CD14-positive monocyte (primary cell): ENCODE measurements around the gene USP46. TPM values are rescaled to one million over a fixed set of nuclear protein-coding genes. Genes with fewer than 3 reads are reported as not detected.

Experiments
- DNase-seq, 3 donors: peaks; one replicate each; pipeline ENCODE4 v3.0.0-alpha.2; 2011 to 2022
- H2AFZ ChIP-seq: 2 replicates; pipeline ENCODE4 v1.6.0; 2012; ENCODE audit warnings: mild to moderate bottlenecking, low read depth, low read length, inconsistent platforms; ENCODE audit not compliant: insufficient read depth, poor library complexity, severe bottlenecking
- H3K27ac ChIP-seq, 2 donors: 1 replicate in 1 of 2; 2 replicates in 1 of 2; pipeline ENCODE4 v1.5.1; 2012 to 2013; ENCODE audit warnings: low read length in 2 of 2, control low read depth in 1 of 2, inconsistent platforms in 1 of 2, low read depth in 1 of 2, mild to moderate bottlenecking in 1 of 2
- H3K27me3 ChIP-seq, 2 donors: one replicate each; pipeline versions ENCODE4 v1.6.0 to v1.6.1; 2011 to 2013; ENCODE audit warnings: low read length in 2 of 2; ENCODE audit not compliant: control insufficient read depth in 2 of 2, insufficient read depth in 2 of 2
- H3K36me3 ChIP-seq, 2 donors: replicated peaks in 1 of 2; 1 replicate in 1 of 2; 2 replicates in 1 of 2; pipeline versions ENCODE4 v1.5.1 to v1.6.1; 2012 to 2013; ENCODE audit warnings: low read length in 2 of 2, control low read depth in 1 of 2, inconsistent platforms in 1 of 2, mild to moderate bottlenecking in 1 of 2; ENCODE audit not compliant: insufficient read depth in 2 of 2, control insufficient read depth in 1 of 2
- H3K4me1 ChIP-seq, 2 donors: 1 replicate in 1 of 2; 2 replicates in 1 of 2; pipeline versions ENCODE4 v1.5.1 to v1.6.1; 2012 to 2013; ENCODE audit warnings: low read length in 2 of 2, control low read depth in 1 of 2, inconsistent platforms in 1 of 2, mild to moderate bottlenecking in 1 of 2, moderate library complexity in 1 of 2; ENCODE audit not compliant: insufficient read depth in 2 of 2, control insufficient read depth in 1 of 2
- H3K4me2 ChIP-seq: replicated peaks from 2 replicates; pipeline ENCODE3; 2012; ENCODE audit warnings: low read length, moderate library complexity, mild to moderate bottlenecking; ENCODE audit not compliant: poor library complexity, severe bottlenecking; ENCODE audit errors: extremely low read depth
- H3K4me3 ChIP-seq, 3 experiments: fragments of 200-600 bp in 1 of 3; sonication (generic) in 1 of 3; replicated peaks in 1 of 3; 1 replicate in 2 of 3; 2 replicates in 1 of 3; pipeline ENCODE4 v1.5.1; 2011 to 2013; ENCODE audit warnings: low read length in 3 of 3, mild to moderate bottlenecking in 3 of 3, control low read depth in 2 of 3, low read depth in 2 of 3, inconsistent platforms in 1 of 3, moderate library complexity in 1 of 3
- H3K79me2 ChIP-seq: 2 replicates; pipeline ENCODE4 v1.6.0; 2012; ENCODE audit warnings: mild to moderate bottlenecking, control low read depth, inconsistent platforms, low read length, moderate library complexity; ENCODE audit not compliant: insufficient read depth
- H3K9ac ChIP-seq: 2 replicates; pipeline ENCODE4 v1.6.0; 2017; ENCODE audit warnings: low read length, mild to moderate bottlenecking; ENCODE audit not compliant: insufficient read depth, poor library complexity, severe bottlenecking
- H3K9me3 ChIP-seq, 2 donors: replicated peaks in 1 of 2; 1 replicate in 1 of 2; 2 replicates in 1 of 2; pipeline versions ENCODE4 v1.5.1 to v1.6.1; 2012 to 2013; ENCODE audit warnings: low read length in 2 of 2, control low read depth in 1 of 2; ENCODE audit not compliant: control insufficient read depth in 1 of 2, insufficient read depth in 1 of 2
- H4K20me1 ChIP-seq: 2 replicates; pipeline ENCODE4 v1.6.0; 2012; ENCODE audit warnings: mild to moderate bottlenecking, low read length, control low read depth, moderate library complexity; ENCODE audit not compliant: insufficient read depth
- H3K27ac Mint-ChIP-seq, 7 donors: one replicate each; pipeline ENCODE4 v1.8.0; 2020; ENCODE audit warnings: mild to moderate bottlenecking in 7 of 7, mixed read lengths in 7 of 7, moderate library complexity in 6 of 7, inconsistent platforms in 2 of 7
- H3K27me3 Mint-ChIP-seq, 3 donors: one replicate each; pipeline ENCODE4 v1.8.0; 2021 to 2022; ENCODE audit warnings: low read depth in 3 of 3, mild to moderate bottlenecking in 3 of 3, mixed read lengths in 3 of 3, moderate library complexity in 3 of 3, inconsistent platforms in 1 of 3
- H3K36me3 Mint-ChIP-seq, 2 donors: one replicate each; pipeline ENCODE4 v1.8.0; 2020; ENCODE audit warnings: mixed read lengths in 2 of 2, inconsistent platforms in 1 of 2, mild to moderate bottlenecking in 1 of 2
- H3K4me1 Mint-ChIP-seq: one replicate; pipeline ENCODE4 v1.8.0; 2020; ENCODE audit warnings: mild to moderate bottlenecking, mixed read lengths
- H3K4me3 Mint-ChIP-seq, 2 donors: one replicate each; pipeline ENCODE4 v1.8.0; 2020; ENCODE audit warnings: mild to moderate bottlenecking in 2 of 2, mixed read lengths in 2 of 2, moderate library complexity in 1 of 2
- H3K9me3 Mint-ChIP-seq, 7 donors: one replicate each; pipeline ENCODE4 v1.8.0; 2020 to 2022; ENCODE audit warnings: mixed read lengths in 7 of 7, mild to moderate bottlenecking in 6 of 7, moderate library complexity in 6 of 7, inconsistent platforms in 2 of 7
- WGBS: methylation state at CpG from one replicate; pipeline ENCODE4 v1.1.5; 2013; ENCODE audit warnings: missing lambda C conversion rate; ENCODE audit not compliant: insufficient coverage; 5-methylcytosine and 5-hydroxymethylcytosine counted together
- intact Hi-C, 2 donors: fragments of 100-400 bp; cut with micrococcal nuclease; formaldehyde crosslinking; loops; one replicate each; pipeline versions ENCODE4 v1.15.0 to v1.15.1; 2023
- polyA plus RNA-seq, 3 donors: library from polyadenylated mRNA; depleted of rRNA in 1 of 3; unstranded in 2 of 3; stranded (reverse) in 1 of 3; fragments of 300-500 nt in 2 of 3; fragments of >200 nt in 1 of 3; fragmentation: Illumina TruSeq in 2 of 3; gene quantifications; 1 replicate in 2 of 3; 2 replicates in 1 of 3; pipeline ENCODE4 v1.2.3, GENCODE V29; 2012 to 2021
- TF ChIP-seq, protein P1 (sequence below): fragments of 200-600 bp; IDR thresholded peaks from one replicate; pipeline ENCODE4 v1.8.0; 2022; ENCODE audit warnings: antibody characterized with exemption, mild to moderate bottlenecking

USP46 gene
- polyA plus RNA-seq, 3 donors: 2.3 to 3.9 (median 2.7) TPM

DNA sequence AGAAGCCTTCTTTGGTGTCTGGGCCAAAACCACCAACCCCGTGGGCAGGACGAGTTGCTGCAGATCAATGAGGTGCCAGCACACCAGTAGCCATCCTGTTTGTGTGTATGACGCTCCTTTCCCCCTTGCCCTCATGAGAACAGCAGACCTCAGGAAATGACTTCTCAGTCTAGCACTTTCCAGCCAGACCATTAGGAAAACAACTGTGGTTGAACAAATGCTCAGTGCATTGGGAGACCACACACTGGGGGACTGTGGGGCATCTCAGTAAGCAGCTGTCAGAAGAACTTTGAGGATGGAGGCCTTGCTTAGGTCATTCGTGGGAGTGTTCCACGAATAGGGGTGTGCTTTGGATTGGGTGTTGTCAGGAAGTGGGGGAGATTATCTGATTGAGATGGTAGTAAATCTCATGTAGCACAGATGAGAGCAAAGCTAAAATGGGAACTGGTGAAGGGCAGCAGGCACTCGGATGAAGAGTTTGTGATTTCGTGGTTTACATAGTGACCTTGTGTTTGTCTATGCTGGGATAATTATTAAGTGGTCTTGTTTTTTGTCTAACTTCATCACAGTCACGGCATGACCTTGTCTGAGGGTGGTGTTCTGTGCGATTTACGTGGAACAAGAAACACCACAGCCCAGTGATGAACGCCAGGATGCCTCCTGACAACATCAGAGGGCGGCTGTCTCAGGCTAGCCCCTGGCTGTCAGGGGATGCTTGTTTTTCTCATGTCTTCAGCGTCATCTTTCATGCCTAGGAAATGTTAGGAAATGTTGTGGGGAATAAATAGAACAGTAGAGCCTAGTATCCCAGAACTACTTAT lies 70.1 kb downstream of the USP46 start:
- H3K9me3 Mint-ChIP-seq: peaks cover 0 to 3% (median 0%) of the 10 kb centered on the region in 7 donors
- Histone ChIP-seq H3K27ac (no peak overlapping the region), H3K4me2 (no peak overlapping the region), H3K36me3 (no peaks in the 10 kb centered on the region), H3K79me2 (no peaks in the 10 kb centered on the region), H3K9me3 (no peaks in the 10 kb centered on the region), H3K9ac (no peak overlapping the region), H3K27me3 (no peaks in the 10 kb centered on the region), H2AFZ (no peak overlapping the region), H4K20me1 (no peaks in the 10 kb centered on the region), H3K4me3 (no peak overlapping the region), H3K4me1 (no peaks in the 10 kb centered on the region)
- TF ChIP-seq, protein P1, sequence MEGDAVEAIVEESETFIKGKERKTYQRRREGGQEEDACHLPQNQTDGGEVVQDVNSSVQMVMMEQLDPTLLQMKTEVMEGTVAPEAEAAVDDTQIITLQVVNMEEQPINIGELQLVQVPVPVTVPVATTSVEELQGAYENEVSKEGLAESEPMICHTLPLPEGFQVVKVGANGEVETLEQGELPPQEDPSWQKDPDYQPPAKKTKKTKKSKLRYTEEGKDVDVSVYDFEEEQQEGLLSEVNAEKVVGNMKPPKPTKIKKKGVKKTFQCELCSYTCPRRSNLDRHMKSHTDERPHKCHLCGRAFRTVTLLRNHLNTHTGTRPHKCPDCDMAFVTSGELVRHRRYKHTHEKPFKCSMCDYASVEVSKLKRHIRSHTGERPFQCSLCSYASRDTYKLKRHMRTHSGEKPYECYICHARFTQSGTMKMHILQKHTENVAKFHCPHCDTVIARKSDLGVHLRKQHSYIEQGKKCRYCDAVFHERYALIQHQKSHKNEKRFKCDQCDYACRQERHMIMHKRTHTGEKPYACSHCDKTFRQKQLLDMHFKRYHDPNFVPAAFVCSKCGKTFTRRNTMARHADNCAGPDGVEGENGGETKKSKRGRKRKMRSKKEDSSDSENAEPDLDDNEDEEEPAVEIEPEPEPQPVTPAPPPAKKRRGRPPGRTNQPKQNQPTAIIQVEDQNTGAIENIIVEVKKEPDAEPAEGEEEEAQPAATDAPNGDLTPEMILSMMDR: no peak
- peaks cover 0 to 3% (median 2%) of the 10 kb centered on the region in 3 donors for H3K27me3 Mint-ChIP-seq
- no peak overlapping the region for H3K27ac Mint-ChIP-seq
- 27% methylated on average over 11 of the region's 13 CpGs for WGBS
- peaks cover 5 to 9% of the 10 kb centered on the region in 2 donors for H3K36me3 Mint-ChIP-seq
- no peak for DNase-seq
- intact Hi-C loops: no loop called here
- H3K4me1 Mint-ChIP-seq: no peaks in the 10 kb centered on the region
- no peak overlapping the region for H3K4me3 Mint-ChIP-seq

DNA sequence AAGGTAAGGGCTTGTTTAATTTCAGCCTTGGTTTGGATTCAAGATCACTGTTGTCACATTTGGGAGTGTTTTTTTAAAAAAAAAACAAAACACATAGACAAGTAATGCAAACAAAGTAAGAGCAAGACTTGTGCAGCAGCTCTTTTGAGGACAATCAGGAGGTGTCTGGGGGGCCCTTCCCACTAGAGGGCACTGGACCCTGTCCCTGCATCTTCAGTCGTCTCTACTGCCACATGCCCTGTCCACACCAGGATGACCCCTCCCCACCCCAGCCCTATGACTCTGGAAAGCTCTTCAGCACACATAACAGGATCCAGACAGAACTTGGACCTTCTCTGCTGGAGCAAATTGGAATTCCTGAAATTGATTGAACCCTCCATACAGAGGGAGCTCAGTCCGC lies 71.0 kb downstream of the USP46 start:
- WGBS: 8% methylated on average over 1 of the region's 2 CpGs

More for the DNA sequence above, 71.0 kb downstream of the USP46 start:
- Histone ChIP-seq H3K9me3 (no peaks in the 10 kb centered on the region), H3K27ac (no peak overlapping the region), H3K9ac (no peak overlapping the region), H3K4me1 (no peaks in the 10 kb centered on the region), H3K4me2 (no peak overlapping the region), H4K20me1 (no peaks in the 10 kb centered on the region), H3K4me3 (no peak overlapping the region), H2AFZ (no peak overlapping the region), H3K27me3 (no peaks in the 10 kb centered on the region), H3K36me3 (no peaks in the 10 kb centered on the region), H3K79me2 (no peaks in the 10 kb centered on the region)
- peaks cover 0 to 3% (median 2%) of the 10 kb centered on the region in 3 donors for H3K27me3 Mint-ChIP-seq
- no peak for DNase-seq
- no peak overlapping the region for H3K27ac Mint-ChIP-seq
- H3K36me3 Mint-ChIP-seq: peaks cover 5 to 9% of the 10 kb centered on the region in 2 donors
- H3K4me3 Mint-ChIP-seq: no peak overlapping the region
- no peaks in the 10 kb centered on the region for H3K4me1 Mint-ChIP-seq
- peaks cover 0 to 3% (median 0%) of the 10 kb centered on the region in 7 donors for H3K9me3 Mint-ChIP-seq
- TF ChIP-seq, protein P1: peak; percentile 20
- intact Hi-C loops: no loop called here
